GM12878 (cell line): Measurements from ENCODE around the gene OSCP1. TPM values are rescaled to one million over a fixed set of nuclear protein-coding genes. Genes with fewer than 3 reads are reported as not detected.

Experiments used
- ATAC-seq: fragments of 200-7000 bp; cut with Tn5 transposase; 3 replicates; pipeline ENCODE4 v1.9.1; 2020; ENCODE audit warnings: mild to moderate bottlenecking, moderate library complexity
- BruUV-seq: library from RNA; stranded (reverse); fragments of 400-500 nt; replicated peaks from 2 replicates; lab custom pipeline; 2021; lab: Mats Ljungman, UMichigan
- CTCF ChIA-PET: fragments of 300-600 bp; sonication (Branson Sonifier 250); formaldehyde crosslinking; extraction: SDS; loops from one replicate; lab custom pipeline; 2021; ENCODE audit warnings: inconsistent platforms; lab: Yijun Ruan, JAX
- POLR2A ChIA-PET: fragments of 350-600 bp; formaldehyde crosslinking; extraction: SDS; loops from one replicate; lab custom pipeline; 2021; ENCODE audit warnings: inconsistent platforms; lab: Charles Lee
- RAD21 ChIA-PET: fragments of 300-600 bp; sonication (Branson Sonifier 250); formaldehyde crosslinking; loops from one replicate; lab custom pipeline; 2023; ENCODE audit warnings: antibody characterized with exemption; ENCODE audit not compliant: unreplicated experiment; lab: Charles Lee
- SMC1A ChIA-PET: fragments of 300-600 bp; sonication (Branson Sonifier 250); formaldehyde crosslinking; loops from one replicate; lab custom pipeline; 2023; ENCODE audit not compliant: unreplicated experiment, uncharacterized antibody; lab: Charles Lee
- DNase-seq: peaks from one replicate; pipeline ENCODE4 v3.0.0-alpha.2; 2011; ENCODE audit warnings: low read depth, low spot score
- FAIRE-seq: peaks from 3 replicates; lab custom pipeline; 2011; peaks lifted over from hg19 to GRCh38; lab: Jason Lieb, UNC
- H2AFZ ChIP-seq: 2 replicates; pipeline ENCODE4 v1.6.0; 2011; ENCODE audit warnings: low read depth, low read length, control low read depth; ENCODE audit not compliant: control insufficient read depth
- H3K27ac ChIP-seq: 2 replicates; pipeline ENCODE4 v1.5.1; 2011; ENCODE audit warnings: control low read depth; ENCODE audit not compliant: control insufficient read depth, insufficient read depth
- H3K27me3 ChIP-seq, 2 experiments: replicated peaks in 1 of 2; 2 replicates each; pipeline versions ENCODE4 v1.6.0 to v1.6.1; 2011; ENCODE audit warnings: low read length in 1 of 2; ENCODE audit not compliant: control insufficient read depth in 2 of 2, insufficient read depth in 2 of 2
- H3K36me3 ChIP-seq, 2 experiments: 2 replicates each; pipeline ENCODE4 v1.5.1; 2011; ENCODE audit warnings: low read length in 1 of 2; ENCODE audit not compliant: control insufficient read depth in 2 of 2, insufficient read depth in 2 of 2
- H3K4me1 ChIP-seq: 2 replicates; pipeline ENCODE4 v1.6.1; 2011; ENCODE audit warnings: mild to moderate bottlenecking, low read length, moderate library complexity, mixed read lengths; ENCODE audit not compliant: control insufficient read depth, insufficient read depth
- H3K4me2 ChIP-seq: 2 replicates; pipeline ENCODE4 v1.6.0; 2011; ENCODE audit warnings: control low read depth; ENCODE audit not compliant: control insufficient read depth, insufficient read depth
- H3K4me3 ChIP-seq: fragments of 200-600 bp; sonication (generic); 2 replicates; pipeline ENCODE4 v1.5.1; 2016
- H3K79me2 ChIP-seq: 2 replicates; pipeline ENCODE4 v1.6.0; 2011; ENCODE audit warnings: low read length; ENCODE audit not compliant: control insufficient read depth, insufficient read depth
- H3K9ac ChIP-seq: 2 replicates; pipeline ENCODE4 v1.8.0; 2011; ENCODE audit warnings: low read length, control low read depth, mixed read lengths; ENCODE audit not compliant: control insufficient read depth, insufficient read depth
- H3K9me3 ChIP-seq: replicated peaks from 3 replicates; pipeline ENCODE4 v1.5.1; 2011; ENCODE audit warnings: mild to moderate bottlenecking, low read length; ENCODE audit not compliant: control insufficient read depth, insufficient read depth
- H4K20me1 ChIP-seq: 2 replicates; pipeline ENCODE4 v1.6.0; 2011; ENCODE audit not compliant: control insufficient read depth, insufficient read depth
- CREM ChIP-seq: IDR thresholded peaks from 2 replicates; pipeline ENCODE4 v1.6.1; 2014; ENCODE audit warnings: antibody characterized with exemption, low read depth
- EGR1 ChIP-seq, 2 experiments: IDR thresholded peaks; 1 replicate in 1 of 2; 2 replicates in 1 of 2; pipeline ENCODE4 v1.6.1; 2011 to 2012; ENCODE audit warnings: low read depth in 2 of 2, low read length in 2 of 2, borderline replicate concordance in 1 of 2, mild to moderate bottlenecking in 1 of 2, moderate library complexity in 1 of 2
- FOS ChIP-seq: IDR thresholded peaks from 3 replicates; pipeline ENCODE4 v1.6.1; 2011; ENCODE audit warnings: borderline replicate concordance; ENCODE audit not compliant: insufficient read length; ENCODE audit errors: extremely low read depth
- IKZF2 ChIP-seq, 2 experiments: fragments of 450-650 bp; IDR thresholded peaks; 2 replicates each; pipeline ENCODE4 v1.6.1; 2017; ENCODE audit warnings: mild to moderate bottlenecking in 2 of 2, moderate library complexity in 2 of 2
- LARP7 ChIP-seq: fragments of 450-650 bp; IDR thresholded peaks from 2 replicates; pipeline ENCODE4 v1.6.1; 2017; ENCODE audit warnings: mild to moderate bottlenecking
- NR2C1 ChIP-seq: fragments of 450-650 bp; IDR thresholded peaks from 2 replicates; pipeline ENCODE4 v1.6.1; 2017; ENCODE audit warnings: antibody characterized with exemption, mild to moderate bottlenecking, moderate library complexity
- RAD51 ChIP-seq: fragments of 450-650 bp; IDR thresholded peaks from 2 replicates; pipeline ENCODE4 v1.6.1; 2016; ENCODE audit warnings: moderate library complexity, mild to moderate bottlenecking, inconsistent platforms
- SMAD1 ChIP-seq: fragments of 450-650 bp; IDR thresholded peaks from 2 replicates; pipeline ENCODE4 v1.6.1; 2018; ENCODE audit warnings: mild to moderate bottlenecking, low read depth; ENCODE audit not compliant: partially characterized antibody
- SRF ChIP-seq, 2 experiments: IDR thresholded peaks; 2 replicates each; pipeline ENCODE4 v1.6.1; 2011; ENCODE audit warnings: low read depth in 2 of 2, low read length in 2 of 2, mild to moderate bottlenecking in 1 of 2, moderate library complexity in 1 of 2
- TAF1 ChIP-seq: IDR thresholded peaks from 2 replicates; pipeline ENCODE4 v1.6.1; 2011; ENCODE audit warnings: mild to moderate bottlenecking, low read depth, low read length, borderline replicate concordance
- USF1 ChIP-seq: IDR thresholded peaks from 2 replicates; pipeline ENCODE4 v1.6.1; 2011; ENCODE audit warnings: borderline replicate concordance, low read depth, mild to moderate bottlenecking, moderate library complexity, mixed read lengths, low read length; ENCODE audit not compliant: insufficient read depth; ENCODE audit errors: extremely low read length
- YBX1 ChIP-seq: fragments of 450-650 bp; IDR thresholded peaks from 2 replicates; pipeline ENCODE4 v1.6.1; 2016; ENCODE audit warnings: antibody characterized with exemption
- ZBTB40 ChIP-seq: fragments of 450-650 bp; IDR thresholded peaks from 2 replicates; pipeline ENCODE4 v1.6.1; 2016; ENCODE audit warnings: mild to moderate bottlenecking, moderate library complexity, borderline replicate concordance
- ZNF207 ChIP-seq: fragments of 450-650 bp; IDR thresholded peaks from 2 replicates; pipeline ENCODE4 v1.6.1; 2014; ENCODE audit warnings: antibody characterized with exemption, mild to moderate bottlenecking, borderline replicate concordance
- ZNF274 ChIP-seq: IDR thresholded peaks from one replicate; pipeline ENCODE4 v1.8.0; 2011; ENCODE audit not compliant: insufficient read length, insufficient read depth
- ZSCAN29 ChIP-seq: fragments of 450-650 bp; IDR thresholded peaks from 2 replicates; pipeline ENCODE4 v1.6.1; 2017; ENCODE audit warnings: mild to moderate bottlenecking, moderate library complexity
- WGBS: methylation state at CpG from one replicate; pipeline ENCODE4 v1.1.6; 2016; ENCODE audit warnings: low lambda C conversion rate; ENCODE audit not compliant: insufficient replicate concordance, insufficient coverage; ENCODE audit errors: missing lambda C conversion rate; 5-methylcytosine and 5-hydroxymethylcytosine counted together
- in situ Hi-C: fragments of 300-500 bp; cut with MboI; formaldehyde crosslinking; loops from 9 replicates; pipeline ENCODE4 v1.14.3; 2018; ENCODE audit warnings: mixed read lengths
- intact Hi-C: fragments of 100-400 bp; cut with micrococcal nuclease; formaldehyde crosslinking; loops from one replicate; pipeline ENCODE4 v1.14.2; 2022; ENCODE audit not compliant: unreplicated experiment
- polyA plus RNA-seq, 11 experiments: library from polyadenylated mRNA; depleted of rRNA in 4 of 11; unstranded in 6 of 11; stranded (reverse) in 5 of 11; fragments of >200 nt; fragmentation: Nextera tagmentation in 4 of 11; fragmentation: Illumina TruSeq in 1 of 11; extraction: Ambion mirVana in 4 of 11; extraction: Trizol in 1 of 11; gene quantifications; 1 replicate in 1 of 11; 2 replicates in 10 of 11; pipeline versions ENCODE4 v1.2.1 to v1.2.3, GENCODE V29; 2011 to 2016; ENCODE audit warnings: inconsistent platforms in 2 of 11, missing spikeins in 2 of 11, low read depth in 1 of 11
- total RNA-seq, 4 experiments: library from RNA; depleted of rRNA in 3 of 4; stranded (reverse); fragments of >200 nt in 3 of 4; fragmentation: Illumina TruSeq in 1 of 4; extraction: Trizol in 1 of 4; gene quantifications; 2 replicates each; pipeline versions ENCODE4 v1.2.1 to v1.2.3, GENCODE V29; 2013 to 2021

The OSCP1 gene
- total and polyA plus RNA-seq, 10 of the 15 experiments (the other 5 are each of a cell fraction or from before 2014, with no cell fraction given) = 1.8 to 5.9 (median 3.0) TPM

GRCh38 chr1:36419569-36419968 lies 30.7 kb downstream of the OSCP1 start (continued):
- TF ChIP-seq SMAD1 = no peak

DNA sequence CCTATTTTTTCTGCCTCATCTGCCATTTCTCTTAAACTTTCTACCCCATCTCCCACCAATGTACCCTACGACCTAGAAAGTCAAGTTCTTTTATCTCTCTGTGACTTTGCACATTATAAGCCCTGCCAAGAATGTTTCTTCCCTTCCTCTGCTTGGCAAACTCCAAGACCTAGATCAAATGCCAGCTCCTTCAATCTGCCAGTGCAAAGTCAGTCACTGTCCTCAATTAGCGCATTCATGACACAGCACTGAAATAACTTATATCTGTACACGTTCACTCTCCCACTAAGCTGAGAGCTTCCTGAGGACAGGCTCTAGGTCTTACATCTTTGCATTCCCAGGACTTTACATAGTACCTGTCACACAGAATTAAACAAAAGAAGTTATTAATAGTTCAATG lies 31.1 kb downstream of the OSCP1 start:
- in situ Hi-C loops = no loop called here
- Histone ChIP-seq H2AFZ (no peak overlapping the region), H3K27me3 (no peaks in the 10 kb centered on the region), H3K79me2 (no peaks in the 10 kb centered on the region), H4K20me1 (no peaks in the 10 kb centered on the region), H3K36me3 (no peaks in the 10 kb centered on the region), H3K4me1 (peaks cover 6% of the 10 kb centered on the region; the same call in 1 of the 2 replicates), H3K9ac (no peak overlapping the region), H3K4me3 (no peak overlapping the region), H3K4me2 (no peak overlapping the region), H3K9me3 (no peaks in the 10 kb centered on the region; the same call in 2 of the 3 replicates), H3K27ac (no peak overlapping the region)
- ChIA-PET CTCF (interaction anchor here (0.6 to 4.4 kb wide), 14 partner anchors 10 to 269 kb away, joined by 3 to 59 read pairs (median 6); partner anchors contain the start of genes SH3D21 and TRAPPC3), SMC1A (interaction anchor here (0.6 to 2.9 kb wide), 16 partner anchors 22 to 493 kb away, joined by 3 to 16 read pairs (median 4); partner anchors contain the start of genes THRAP3 and TRAPPC3), RAD21 (interaction anchor here (0.5 to 2.3 kb wide), 12 partner anchors 14 to 269 kb away, joined by 3 to 15 read pairs (median 6); partner anchors contain the start of genes LSM10, SH3D21 and TRAPPC3), POLR2A (interaction anchor here (0.7 to 0.9 kb wide), 3 partner anchors 13 to 52 kb away, joined by 3 to 5 read pairs (median 4); no protein-coding TSS in a partner anchor)
- no TSS peak for BruUV-seq
- no peak for TF ChIP-seq EGR1 (IDR thresholded peaks at IDR 0.05; ENCODE audit: borderline replicate concordance in 1 of 2, low read depth in 2 of 2, low read length in 2 of 2)
- no peak for TF ChIP-seq SRF (IDR thresholded peaks at IDR 0.05; ENCODE audit: low read depth in 2 of 2, low read length in 2 of 2)
- no peak for TF ChIP-seq CREM
- TF ChIP-seq RAD51 = no peak
- TF ChIP-seq FOS = no peak
- TF ChIP-seq TAF1 = no peak
- TF ChIP-seq ZNF274 = no peak
- no peak for TF ChIP-seq NR2C1
- no peak for TF ChIP-seq LARP7
- TF ChIP-seq ZNF207 = no peak
- TF ChIP-seq ZSCAN29 = no peak
- TF ChIP-seq IKZF2 (IDR thresholded peaks at IDR 0.05) = no peak
- TF ChIP-seq YBX1 = no peak
- no peak for TF ChIP-seq USF1
- TF ChIP-seq ZBTB40 = no peak
- DNase-seq (no peak), ATAC-seq (no peak), FAIRE-seq (no peak)
- WGBS = 82% methylated on average over 3 of the region's 3 CpGs
- intact Hi-C loops = no loop called here
